GM18519 (cell line): Measurements from ENCODE around the gene MTA3.
"Not testable (repeated sequence)": the region's sequence is repeated elsewhere in the genome, so short reads cannot be mapped to it uniquely, and the experiment has no call there.

ENCODE experiments used
- ATAC-seq: cut with Tn5 transposase; IDR thresholded peaks from one replicate; pipeline ENCODE4 v1.9.1; 2021; ENCODE audit warnings: mild to moderate bottlenecking, moderate library complexity; ENCODE audit not compliant: unreplicated experiment, low FRiP score

Gene MTA3

DNA sequence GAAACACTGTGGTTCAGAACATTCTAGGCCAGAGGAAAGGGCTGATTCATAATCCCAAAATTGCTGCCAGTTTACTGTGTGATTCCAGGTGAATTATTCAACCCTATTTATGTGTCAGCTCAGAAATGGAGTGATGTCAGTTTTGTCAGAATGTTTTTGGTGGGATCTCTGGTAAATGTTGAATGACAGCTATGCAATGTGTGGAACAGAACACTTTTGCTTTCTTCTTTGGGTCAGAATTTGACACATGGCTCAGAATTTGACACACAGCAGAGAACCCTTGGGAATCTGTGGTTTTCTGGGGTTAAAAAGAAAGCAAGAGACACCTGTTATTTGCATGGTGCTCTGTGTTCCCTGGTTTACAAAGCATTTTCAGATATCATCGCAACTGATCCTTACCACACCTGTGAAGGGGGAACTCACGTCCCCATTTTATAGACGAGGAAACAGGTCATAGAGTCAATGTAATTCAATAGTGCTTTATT lies 1.6 kb upstream of the MTA3 start:
- ATAC-seq: no peak

DNA sequence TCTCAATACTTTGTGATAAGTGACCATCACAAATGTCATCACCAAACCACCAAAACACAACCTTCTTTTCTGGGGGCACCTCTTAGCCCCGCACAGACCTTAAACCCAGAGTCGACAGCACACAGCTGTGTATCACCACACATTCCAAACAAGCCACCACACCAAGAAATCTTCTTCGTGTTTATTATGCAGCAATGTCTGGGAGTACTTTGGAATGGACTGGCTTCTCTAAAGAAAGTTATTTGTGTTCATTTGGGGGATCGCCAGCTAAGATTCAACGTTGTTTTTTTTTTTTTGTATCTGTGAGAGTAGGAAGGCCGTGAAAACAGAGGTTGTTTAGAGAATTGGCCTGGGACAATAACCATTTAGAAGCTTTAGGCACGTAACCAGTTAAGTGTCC lies 1.1 kb upstream of the MTA3 start:
- ATAC-seq: no peak

DNA sequence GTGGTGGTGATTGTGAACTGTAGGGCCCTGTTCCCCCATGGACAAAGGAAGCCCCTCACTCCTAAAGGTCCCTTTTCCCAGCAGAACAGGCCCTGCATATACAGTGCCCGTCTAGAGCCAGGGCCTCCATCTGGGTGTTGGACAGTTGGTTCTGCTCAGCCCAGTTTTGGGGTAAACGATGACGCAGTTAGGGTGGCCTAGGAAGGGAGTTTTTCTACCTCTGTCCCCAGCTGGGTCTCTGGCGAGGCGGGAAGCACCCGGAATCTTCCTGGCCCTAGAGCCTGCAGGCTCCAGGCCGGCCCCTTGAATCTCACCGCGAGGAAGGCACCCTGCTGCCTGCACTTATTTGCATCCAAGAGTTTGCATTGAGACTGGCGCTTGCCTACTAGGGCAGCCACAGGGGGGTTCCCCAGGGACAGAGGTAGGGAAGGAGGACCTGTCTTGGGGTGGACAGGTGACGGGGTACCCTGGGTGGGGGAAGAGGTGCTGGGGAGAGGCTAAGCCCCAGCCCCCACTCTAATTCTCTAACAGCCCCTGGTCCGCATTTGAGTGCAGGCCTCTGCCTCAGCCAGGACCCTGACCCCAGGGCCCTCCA lies 529 bp upstream of the MTA3 start:
- peak; percentile 60 for ATAC-seq

DNA sequence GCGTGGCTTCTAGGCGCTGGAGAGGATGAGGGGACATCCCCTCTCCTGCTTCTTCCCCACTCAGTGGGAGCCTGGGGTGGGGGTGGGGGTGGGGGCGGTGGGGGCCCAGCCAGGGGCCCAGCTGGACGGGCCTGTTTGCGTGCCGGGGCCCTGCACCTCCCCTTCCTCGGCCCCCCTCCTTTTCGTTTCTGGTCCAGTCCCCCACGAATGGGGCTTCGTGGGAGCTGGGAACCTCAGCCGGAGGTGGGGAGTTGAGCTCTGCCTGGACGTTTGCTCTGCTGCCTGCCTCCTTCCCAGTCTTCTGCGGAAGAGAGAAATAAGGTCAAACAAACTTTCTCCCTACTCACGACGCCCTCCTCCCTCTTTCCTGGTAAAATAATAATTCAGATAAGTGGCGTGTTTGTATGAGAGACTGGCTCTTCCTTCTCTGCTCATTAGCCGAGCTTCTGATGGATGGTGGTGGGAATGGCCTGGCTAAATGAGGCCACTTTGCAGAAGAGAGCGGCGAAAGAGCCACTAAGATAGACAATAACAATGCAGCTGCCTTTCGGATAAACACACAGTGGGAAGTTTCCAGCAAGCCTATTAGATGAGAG lies 782 bp downstream of the MTA3 start:
- ATAC-seq: no peak

DNA sequence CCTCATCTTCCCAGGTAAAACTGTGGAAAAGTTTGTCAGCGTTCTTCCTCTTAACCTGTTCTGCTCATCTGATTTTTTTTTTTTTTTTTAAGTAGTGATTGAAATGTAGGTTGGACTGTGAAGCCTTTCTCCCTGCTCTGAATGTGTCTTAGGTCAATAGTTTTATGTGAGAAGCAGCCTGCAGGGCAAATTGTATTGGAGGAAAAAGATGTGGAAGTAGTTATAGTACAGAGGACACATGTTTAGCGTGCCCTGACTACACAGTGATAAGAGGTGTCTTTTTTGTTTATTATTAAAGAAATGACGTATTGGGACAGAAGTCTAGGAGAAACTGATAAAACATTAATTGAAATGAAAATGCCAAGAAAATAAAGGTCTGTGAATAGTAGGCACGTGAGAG lies 1.5 kb downstream of the MTA3 start:
- no peak for ATAC-seq

DNA sequence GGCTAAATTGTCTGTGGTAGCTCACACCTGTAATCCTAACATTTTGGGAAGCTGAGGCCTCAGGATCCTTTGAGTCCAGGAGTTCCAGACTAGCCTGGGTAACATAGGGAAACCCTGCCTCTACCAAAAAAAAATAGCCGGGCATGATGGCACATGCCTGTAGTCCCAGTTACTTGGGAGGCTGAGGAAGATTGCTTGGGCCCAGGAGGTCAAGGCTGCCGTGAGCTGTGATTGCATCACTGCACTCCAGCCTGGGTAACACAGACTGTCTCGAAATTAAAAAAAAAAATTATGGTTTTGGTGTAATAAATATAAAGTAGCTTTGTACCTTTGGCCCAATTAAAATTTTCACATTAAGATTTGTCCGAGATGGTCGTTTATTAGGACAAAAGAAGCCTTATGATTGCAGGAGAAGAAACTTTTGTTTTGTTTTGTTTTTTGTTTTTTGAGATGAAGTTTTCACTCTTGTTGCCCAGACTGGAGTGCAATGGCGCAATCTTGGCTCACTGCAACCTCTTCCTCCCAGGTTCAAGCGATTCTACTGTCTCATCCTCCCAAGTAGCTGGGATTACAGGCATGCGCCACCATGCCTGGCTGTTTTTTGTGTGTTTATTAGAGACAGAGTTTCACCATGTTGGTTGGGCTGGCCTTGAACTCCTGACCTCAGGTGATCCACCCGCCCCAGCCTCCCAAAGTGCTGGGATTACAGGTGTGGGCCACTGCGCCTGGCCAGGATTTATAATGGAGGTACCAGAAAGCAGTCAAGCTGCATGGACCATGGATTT lies 4.1 kb downstream of the MTA3 start:
- ATAC-seq: no peak

DNA sequence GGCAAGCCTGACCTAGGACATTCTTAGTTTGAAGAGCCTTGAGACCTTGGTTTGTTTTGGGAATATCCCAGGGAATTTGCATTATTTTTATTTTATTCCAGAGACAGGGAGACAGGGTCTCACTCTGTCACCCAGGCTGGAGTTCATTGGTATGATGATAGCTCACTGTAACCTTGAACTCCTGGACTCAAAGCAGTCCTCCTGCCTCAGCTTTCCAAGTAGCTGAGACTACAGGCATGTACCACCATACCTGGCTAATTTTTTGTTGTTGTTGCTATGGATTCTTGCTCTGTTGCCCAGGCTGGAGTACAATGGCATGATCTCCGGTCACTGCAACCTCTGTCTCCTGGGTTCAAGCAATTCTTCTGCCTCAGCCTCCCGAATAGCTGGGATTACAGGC lies 4.8 kb downstream of the MTA3 start:
- ATAC-seq: no peak

DNA sequence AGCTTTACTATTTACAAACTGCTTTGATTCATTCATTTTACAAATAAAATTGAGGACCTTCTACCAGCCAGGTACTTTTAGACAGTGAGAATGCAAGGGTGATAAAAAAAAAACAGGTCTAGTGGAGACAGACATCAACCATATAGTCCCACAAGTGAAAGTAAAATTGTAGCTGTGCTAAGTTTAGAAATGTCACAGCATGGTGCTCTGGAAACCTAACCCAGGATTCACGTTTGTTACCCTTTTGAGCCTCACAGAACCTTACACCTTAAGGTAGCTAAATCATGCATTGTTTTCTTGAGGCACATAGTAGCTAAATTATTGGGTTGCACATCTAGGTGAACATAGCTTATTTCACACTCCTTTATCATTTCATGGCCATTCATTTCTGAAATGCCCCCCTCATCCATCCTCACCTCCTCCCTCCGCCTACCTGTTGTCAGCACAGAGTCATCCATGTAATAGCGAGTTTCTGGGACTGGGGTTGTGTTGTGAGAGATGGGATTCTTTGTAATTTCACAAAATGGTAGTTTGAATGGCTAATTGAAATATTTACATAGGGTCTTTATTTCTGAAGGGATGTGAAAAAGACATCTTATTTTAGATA lies 7.1 kb downstream of the MTA3 start:
- ATAC-seq: no peak

DNA sequence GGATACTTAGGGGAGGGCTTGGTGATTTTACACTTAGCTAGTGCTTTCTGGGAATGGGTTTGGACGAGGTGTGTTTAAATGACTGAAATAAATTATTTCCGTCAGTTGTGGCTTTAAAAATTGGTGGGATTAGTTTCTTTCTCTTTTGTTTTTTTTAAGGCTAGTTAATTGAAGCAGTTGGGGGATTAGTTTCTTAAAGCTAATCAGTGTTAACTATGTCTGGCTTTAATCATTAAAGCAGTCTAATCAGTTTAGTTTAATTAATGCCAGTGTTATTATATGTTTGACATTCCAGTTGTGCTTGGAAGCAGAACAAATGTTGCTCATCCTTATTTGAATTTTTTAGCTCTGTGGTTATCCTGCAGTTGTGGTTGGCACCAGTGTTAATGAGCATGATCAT lies 10.2 kb downstream of the MTA3 start:
- no peak for ATAC-seq

DNA sequence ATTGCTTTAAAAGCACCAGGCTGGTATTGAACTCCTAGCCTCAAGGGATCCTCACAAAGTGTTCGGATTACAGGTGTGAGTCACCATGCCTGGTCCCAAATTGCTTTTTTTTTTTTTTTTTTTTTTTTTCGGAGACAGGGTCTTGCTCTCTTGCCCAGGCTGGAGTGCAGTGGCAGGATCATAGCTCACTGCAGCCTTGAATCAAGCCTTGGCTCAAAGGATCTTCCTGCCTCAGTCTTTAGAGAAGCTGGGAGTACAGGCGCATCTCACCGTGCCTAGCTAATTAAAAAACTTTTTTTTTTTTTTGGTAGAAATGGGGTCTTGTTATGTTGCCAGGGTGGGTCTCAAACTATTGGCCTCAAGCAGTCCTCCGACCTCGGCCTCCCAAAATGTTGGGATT lies 12.8 kb downstream of the MTA3 start:
- no peak for ATAC-seq

DNA sequence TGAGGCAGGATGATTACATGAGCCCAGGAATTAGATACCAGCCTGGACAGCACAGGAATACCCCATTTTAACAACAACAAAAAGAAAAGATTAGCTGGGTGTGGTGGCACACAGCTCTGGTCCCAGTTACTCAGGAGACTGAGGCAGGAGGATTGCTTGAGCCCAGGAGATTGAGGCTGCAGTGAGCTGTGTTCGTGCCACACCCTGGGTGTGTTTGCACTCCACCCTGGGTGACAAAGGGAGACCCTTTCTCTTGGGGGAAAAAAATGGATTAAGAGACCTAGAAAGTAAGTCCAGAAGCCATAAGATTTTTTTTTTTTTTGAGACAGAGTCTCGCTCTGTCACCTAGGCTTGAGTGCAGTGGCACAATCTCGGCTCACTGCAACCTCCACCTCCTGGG lies 16.2 kb downstream of the MTA3 start:
- not testable (repeated sequence) for ATAC-seq

DNA sequence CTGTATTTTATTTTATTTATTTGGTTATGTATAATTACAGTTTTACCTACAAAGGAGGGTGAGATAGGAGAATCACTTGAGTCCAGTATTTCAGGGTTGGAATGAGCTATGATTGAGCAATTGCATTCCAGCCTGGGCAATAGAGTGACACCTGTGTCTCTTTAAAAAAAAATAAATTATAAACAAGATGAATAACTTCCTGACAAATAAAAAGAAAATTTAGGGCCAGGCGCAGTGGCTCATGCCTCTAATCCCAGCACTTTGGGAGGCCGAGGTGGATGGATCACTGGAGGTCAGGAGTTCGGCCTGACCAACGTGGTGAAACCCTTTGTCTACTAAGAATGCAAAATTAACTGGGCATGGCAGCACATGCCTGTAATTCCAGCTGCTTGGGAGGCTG lies 17.3 kb downstream of the MTA3 start:
- no peak for ATAC-seq

DNA sequence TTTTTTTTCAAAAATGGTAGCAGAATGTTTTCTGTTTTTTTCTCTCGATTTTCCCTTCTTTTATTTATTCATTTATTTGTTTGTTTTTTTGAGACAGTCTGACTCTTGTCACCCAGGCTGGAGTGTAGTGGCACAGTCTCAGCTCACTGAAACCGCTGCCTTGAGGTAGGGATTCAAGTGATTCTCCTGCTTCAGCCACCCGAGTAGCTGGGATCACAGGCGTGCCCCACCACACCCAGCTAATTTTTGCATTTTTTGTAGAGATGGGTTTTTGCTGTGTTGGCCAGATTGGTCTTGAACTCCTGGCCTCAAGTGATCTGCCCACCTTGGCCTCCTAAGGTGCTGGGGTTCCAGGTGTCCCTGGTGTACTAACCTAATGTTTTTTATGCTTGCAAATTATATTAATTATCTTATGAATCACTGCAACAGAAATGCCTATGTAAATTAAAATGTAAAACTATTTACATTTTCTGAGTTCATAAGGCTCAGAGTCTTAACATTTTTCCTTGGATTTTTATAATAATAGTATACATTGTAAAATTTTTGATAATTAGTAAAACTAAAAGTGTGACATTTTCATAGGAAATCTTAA lies 19.2 kb downstream of the MTA3 start:
- no peak for ATAC-seq

DNA sequence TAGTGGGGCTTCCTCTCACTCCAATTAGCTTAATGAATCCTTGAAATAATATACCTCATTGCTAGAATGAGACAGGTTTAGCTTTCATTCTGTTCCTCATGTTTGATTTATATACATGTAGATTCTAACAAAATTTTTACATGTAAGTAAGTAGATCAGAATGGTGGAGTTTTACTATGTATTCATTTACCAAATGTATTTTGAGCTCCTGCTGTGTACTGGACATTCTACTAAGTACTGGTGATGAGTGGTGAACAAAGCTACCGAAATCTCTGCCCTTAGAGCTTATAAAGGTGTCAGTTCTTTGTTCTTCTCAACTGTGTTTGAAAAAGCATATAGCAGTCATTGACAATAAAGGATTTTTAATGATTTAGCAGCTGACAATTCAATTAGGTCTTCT lies 19.7 kb downstream of the MTA3 start:
- ATAC-seq: no peak

DNA sequence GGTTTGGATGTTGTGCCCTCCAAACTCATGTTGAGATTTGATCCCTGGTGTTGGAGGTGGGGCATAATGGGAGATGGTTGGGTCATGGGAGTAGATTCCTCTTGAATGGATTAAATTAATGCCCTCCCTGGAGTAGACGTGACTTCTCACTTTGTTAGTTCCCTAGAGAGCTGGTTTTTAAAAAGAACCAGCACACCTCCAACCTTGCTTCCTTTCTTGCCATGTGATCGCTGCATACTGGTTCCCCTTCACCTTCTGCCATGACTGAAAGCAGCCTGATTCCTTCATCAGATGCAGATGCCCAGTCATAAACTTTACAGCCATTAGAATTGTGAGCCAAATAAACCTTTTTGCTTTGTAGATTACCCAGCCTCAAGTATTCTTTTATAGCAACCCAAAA lies 21.7 kb downstream of the MTA3 start:
- ATAC-seq: no peak

DNA sequence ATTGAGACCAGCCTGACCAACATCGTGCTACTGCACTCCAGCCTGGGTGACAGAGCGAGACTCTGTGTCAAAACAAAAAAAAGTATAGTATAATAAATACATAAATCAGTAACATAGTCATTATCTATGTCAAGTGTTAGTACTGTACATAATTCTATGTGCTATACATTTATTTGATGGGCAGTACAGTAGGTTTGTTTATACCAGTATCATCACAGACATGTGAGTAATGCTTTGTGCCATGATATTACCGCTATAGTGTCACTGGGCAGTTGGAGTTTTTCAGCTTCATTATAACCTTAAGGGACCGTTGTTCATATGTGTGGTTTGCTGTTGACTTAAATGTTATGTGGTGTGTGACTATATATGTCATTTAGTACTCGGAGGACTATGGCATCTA lies 24.9 kb downstream of the MTA3 start:
- no peak for ATAC-seq

DNA sequence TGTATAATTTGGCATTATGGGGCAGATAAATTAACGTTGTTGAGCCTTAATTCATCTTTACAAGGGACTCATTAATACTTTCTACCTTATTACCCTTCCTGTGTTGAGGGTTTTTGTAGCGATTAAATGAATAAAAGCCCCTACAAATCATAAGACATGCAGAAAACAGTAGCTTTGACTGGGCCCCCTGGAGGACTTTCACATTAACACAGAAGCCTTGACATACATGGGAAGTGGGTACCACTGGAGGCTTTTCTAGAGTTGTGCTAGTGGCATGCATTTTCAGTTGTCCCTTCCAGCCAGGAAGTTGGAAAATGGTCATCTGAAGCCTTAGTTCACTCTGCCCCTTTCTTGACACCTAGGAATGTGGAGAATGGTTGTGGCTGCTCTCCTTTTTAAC lies 30.2 kb downstream of the MTA3 start:
- no peak for ATAC-seq

DNA sequence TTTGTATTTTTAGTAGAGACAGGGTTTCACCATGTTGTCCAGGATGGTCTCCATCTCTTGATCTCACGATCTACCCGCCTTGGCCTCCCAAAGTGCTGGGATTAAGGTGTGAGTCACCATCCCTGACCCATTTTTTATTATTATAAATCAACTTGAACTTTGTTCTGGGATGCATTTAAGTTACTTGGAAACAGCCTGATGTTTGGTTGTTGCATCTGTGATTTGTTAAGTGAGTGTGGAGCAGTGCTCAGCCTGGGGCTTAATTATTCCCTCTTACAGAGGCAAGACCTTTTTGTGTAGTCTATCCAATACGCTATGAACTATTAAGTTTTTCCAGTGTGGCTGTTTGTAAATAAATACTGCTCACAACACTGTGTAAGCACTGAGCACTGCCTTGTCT lies 32.6 kb downstream of the MTA3 start:
- ATAC-seq: no peak

DNA sequence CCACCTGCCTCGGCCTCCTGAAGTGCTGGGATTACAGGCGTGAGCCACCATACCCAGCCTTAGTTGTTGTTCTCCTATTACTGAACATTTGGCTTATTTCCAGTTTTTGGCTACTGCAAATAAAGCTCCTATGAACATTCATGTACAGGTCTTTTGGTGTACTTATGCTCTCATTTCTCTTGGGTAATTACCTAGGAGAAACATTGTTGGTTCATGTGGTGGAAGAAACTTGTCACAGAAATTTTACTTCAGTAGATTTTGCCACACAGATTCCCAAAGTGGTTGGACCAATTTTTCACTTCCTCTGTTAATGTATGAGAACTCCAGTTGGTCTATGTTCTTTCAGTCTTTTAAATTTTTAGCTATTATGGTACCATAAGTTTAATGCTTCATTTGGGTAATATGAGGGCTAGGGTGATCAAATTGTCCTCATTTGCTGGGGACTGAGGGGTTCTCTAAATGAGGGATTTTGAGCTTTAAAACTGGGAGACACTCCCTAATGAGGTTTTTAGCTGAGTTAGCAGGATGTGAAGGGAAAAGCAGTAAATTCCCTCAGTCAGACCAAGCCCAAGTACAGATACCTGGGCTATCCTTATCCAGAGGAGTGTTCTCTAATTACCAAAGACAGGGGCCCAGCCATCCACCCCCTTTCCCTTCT lies 33.9 kb downstream of the MTA3 start:
- no peak for ATAC-seq

DNA sequence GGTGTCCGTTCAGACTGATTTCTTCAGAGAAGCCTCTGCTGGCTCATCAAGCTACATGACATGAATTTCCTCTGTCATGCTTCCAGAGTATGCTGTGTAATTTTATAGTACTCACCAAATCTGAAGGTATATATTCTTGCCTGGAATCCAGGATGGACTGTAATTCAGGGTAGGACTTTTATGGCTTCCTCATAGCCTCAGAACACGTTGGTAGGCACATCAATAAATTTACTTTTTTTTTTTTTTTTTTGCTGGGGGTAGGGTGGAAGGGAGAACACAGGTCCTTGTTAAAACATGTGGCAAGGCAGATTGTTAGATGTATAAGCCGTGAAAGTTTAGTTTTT lies 34.4 kb downstream of the MTA3 start:
- ATAC-seq: no peak
